H1 (cell line): ENCODE measurements around the gene BMERB1. TPM values are rescaled to one million over a fixed set of nuclear protein-coding genes. Genes with fewer than 3 reads are reported as not detected.

Experiments
- CTCF ChIA-PET: fragments of 300-600 bp; sonication (Branson Sonifier 250); formaldehyde crosslinking; loops from one replicate; lab custom pipeline; 2021; ENCODE audit not compliant: partially characterized antibody; lab: Charles Lee
- POLR2A ChIA-PET: fragments of 300-600 bp; sonication (Branson Sonifier 250); formaldehyde crosslinking; loops from one replicate; lab custom pipeline; 2021; ENCODE audit warnings: inconsistent platforms; ENCODE audit not compliant: partially characterized antibody; lab: Charles Lee
- DNase-seq, 2 experiments: peaks; one replicate each; pipeline versions ENCODE4 v3.0.0 to v3.0.0-alpha.2; 2010 to 2022; ENCODE audit warnings: low spot score in 2 of 2, low read depth in 1 of 2, mixed read lengths in 1 of 2
- FAIRE-seq: peaks from 2 replicates; lab custom pipeline; 2011; peaks lifted over from hg19 to GRCh38; lab: Jason Lieb, UNC
- H2AFZ ChIP-seq: 2 replicates; pipeline ENCODE4 v1.8.1; 2012; ENCODE audit warnings: low read length, inconsistent platforms
- H2AK5ac ChIP-seq: 2 replicates; pipeline ENCODE4 v1.6.1; 2013; ENCODE audit warnings: low read depth, low read length
- H2BK120ac ChIP-seq: replicated peaks from 2 replicates; pipeline ENCODE3; 2013; ENCODE audit warnings: low read depth, low read length, inconsistent platforms
- H2BK12ac ChIP-seq: 2 replicates; pipeline ENCODE4 v1.6.1; 2013; ENCODE audit warnings: low read depth, low read length
- H2BK15ac ChIP-seq: 2 replicates; pipeline ENCODE4 v1.6.1; 2013; ENCODE audit warnings: low read length
- H2BK20ac ChIP-seq: 2 replicates; pipeline ENCODE4 v1.6.1; 2013; ENCODE audit warnings: low read length
- H2BK5ac ChIP-seq: 2 replicates; pipeline ENCODE4 v1.6.1; 2013; ENCODE audit warnings: low read depth, low read length
- H3K14ac ChIP-seq: 2 replicates; pipeline ENCODE4 v1.6.1; 2013; ENCODE audit warnings: inconsistent platforms; ENCODE audit not compliant: insufficient read length
- H3K18ac ChIP-seq: 2 replicates; pipeline ENCODE4 v1.6.1; 2013; ENCODE audit warnings: low read length; ENCODE audit errors: extremely low read depth
- H3K23ac ChIP-seq: 2 replicates; pipeline ENCODE4 v1.6.1; 2013; ENCODE audit warnings: inconsistent platforms; ENCODE audit not compliant: insufficient read length
- H3K23me2 ChIP-seq: 2 replicates; pipeline ENCODE4 v1.6.1; 2013; ENCODE audit warnings: low read depth, low read length
- H3K27ac ChIP-seq: 2 replicates; pipeline ENCODE4 v1.6.1; 2011; ENCODE audit warnings: low read depth, low read length, inconsistent platforms
- H3K27me3 ChIP-seq, 4 experiments: replicated peaks in 1 of 4; 1 replicate in 1 of 4; 2 replicates in 3 of 4; pipeline versions ENCODE4 v1.6.1 to v1.8.1; 2011 to 2013; ENCODE audit warnings: low read length in 3 of 4, mild to moderate bottlenecking in 3 of 4, inconsistent platforms in 2 of 4, mixed read lengths in 2 of 4, moderate library complexity in 1 of 4; ENCODE audit not compliant: control insufficient read depth in 3 of 4, insufficient read depth in 3 of 4; ENCODE audit errors: extremely low read depth in 1 of 4
- H3K36me3 ChIP-seq, 4 experiments: 2 replicates each; pipeline versions ENCODE4 v1.6.1 to v1.8.1; 2011 to 2013; ENCODE audit warnings: mild to moderate bottlenecking in 4 of 4, low read length in 3 of 4, moderate library complexity in 2 of 4, control low read depth in 1 of 4, inconsistent platforms in 1 of 4; ENCODE audit not compliant: insufficient read depth in 4 of 4, control insufficient read depth in 2 of 4
- H3K4ac ChIP-seq: replicated peaks from 2 replicates; pipeline ENCODE3; 2013; ENCODE audit warnings: low read length, low read depth, mixed read lengths, inconsistent platforms; ENCODE audit not compliant: insufficient read length
- H3K4me1 ChIP-seq, 4 experiments: replicated peaks in 1 of 4; 1 replicate in 1 of 4; 2 replicates in 3 of 4; pipeline versions ENCODE4 v1.6.1 to v1.8.1; 2011 to 2013; ENCODE audit warnings: low read length in 3 of 4, inconsistent platforms in 2 of 4, mixed read lengths in 1 of 4; ENCODE audit not compliant: insufficient read depth in 4 of 4, control insufficient read depth in 3 of 4
- H3K4me2 ChIP-seq, 2 experiments: 2 replicates each; pipeline versions ENCODE4 v1.6.1 to v1.8.1; 2011 to 2013; ENCODE audit warnings: low read depth in 2 of 2, low read length in 2 of 2, control low read depth in 1 of 2, inconsistent platforms in 1 of 2, mild to moderate bottlenecking in 1 of 2; ENCODE audit not compliant: insufficient read depth in 1 of 2
- H3K4me3 ChIP-seq, 4 experiments: fragments of 200-600, 300-600 bp in 1 of 4; sonication (generic), shearing (Covaris generic), sonication (Bioruptor Twin) in 1 of 4; 2 replicates each; pipeline versions ENCODE4 v1.5.1 to v1.8.1; 2011 to 2016; ENCODE audit warnings: low read length in 4 of 4, low read depth in 3 of 4, control low read depth in 2 of 4, inconsistent platforms in 2 of 4, mild to moderate bottlenecking in 2 of 4, mixed read lengths in 1 of 4, moderate library complexity in 1 of 4; ENCODE audit not compliant: insufficient read depth in 2 of 4; ENCODE audit errors: extremely low read depth in 1 of 4
- H3K56ac ChIP-seq: replicated peaks from 2 replicates; pipeline ENCODE3; 2013; ENCODE audit warnings: low read depth, mild to moderate bottlenecking, mixed read lengths, low read length, inconsistent platforms; ENCODE audit not compliant: insufficient read length
- H3K79me1 ChIP-seq: 2 replicates; pipeline ENCODE4 v1.6.1; 2013; ENCODE audit warnings: low read depth, low read length, control low read depth
- H3K79me2 ChIP-seq, 2 experiments: 2 replicates each; pipeline versions ENCODE4 v1.6.1 to v1.8.1; 2012 to 2013; ENCODE audit warnings: low read length in 2 of 2, mild to moderate bottlenecking in 2 of 2, inconsistent platforms in 1 of 2; ENCODE audit not compliant: insufficient read depth in 2 of 2, control insufficient read depth in 1 of 2
- H3K9ac ChIP-seq, 4 experiments: replicated peaks in 1 of 4; 1 replicate in 1 of 4; 2 replicates in 3 of 4; pipeline versions ENCODE4 v1.6.1 to v1.8.1; 2011 to 2013; ENCODE audit warnings: low read depth in 3 of 4, low read length in 3 of 4, control low read depth in 2 of 4, mild to moderate bottlenecking in 2 of 4, moderate library complexity in 2 of 4, inconsistent platforms in 1 of 4; ENCODE audit errors: extremely low read depth in 1 of 4
- H3K9me3 ChIP-seq, 2 experiments: 2 replicates each; pipeline versions ENCODE4 v1.6.1 to v1.8.1; 2012 to 2013; ENCODE audit warnings: mild to moderate bottlenecking in 2 of 2, moderate library complexity in 2 of 2, control low read depth in 1 of 2, inconsistent platforms in 1 of 2, low read depth in 1 of 2, low read length in 1 of 2, mixed read lengths in 1 of 2; ENCODE audit not compliant: insufficient read depth in 2 of 2
- H4K20me1 ChIP-seq, 2 experiments: replicated peaks in 1 of 2; 2 replicates each; pipeline versions ENCODE3 to v1.8.1; 2011 to 2013; ENCODE audit warnings: inconsistent platforms in 2 of 2, low read length in 2 of 2, mild to moderate bottlenecking in 1 of 2; ENCODE audit not compliant: insufficient read depth in 2 of 2, control insufficient read depth in 1 of 2
- H4K5ac ChIP-seq: 2 replicates; pipeline ENCODE4 v1.6.1; 2013; ENCODE audit warnings: low read length, low read depth, mixed read lengths, inconsistent platforms; ENCODE audit not compliant: insufficient read length
- H4K8ac ChIP-seq: 2 replicates; pipeline ENCODE4 v1.8.0; 2013; ENCODE audit warnings: mild to moderate bottlenecking, moderate library complexity, low read length, inconsistent platforms; ENCODE audit not compliant: insufficient read depth; ENCODE audit errors: extremely low read depth
- H4K91ac ChIP-seq: replicated peaks from 2 replicates; pipeline ENCODE3; 2013; ENCODE audit warnings: low read length, mixed read lengths, inconsistent platforms; ENCODE audit not compliant: insufficient read length
- BACH1 ChIP-seq: IDR thresholded peaks from 2 replicates; pipeline ENCODE4 v1.6.1; 2012; ENCODE audit warnings: low read length, improper control_type of control experiment
- BRCA1 ChIP-seq: IDR thresholded peaks from 2 replicates; pipeline ENCODE4 v1.6.1; 2012; ENCODE audit warnings: low read depth, low read length, improper control_type of control experiment
- FOSL1 ChIP-seq: IDR thresholded peaks from 2 replicates; pipeline ENCODE4 v1.6.1; 2011; ENCODE audit warnings: mild to moderate bottlenecking, low read depth, low read length, moderate library complexity; ENCODE audit not compliant: insufficient read depth
- GABPA ChIP-seq: IDR thresholded peaks from 2 replicates; pipeline ENCODE4 v1.6.1; 2011; ENCODE audit warnings: mild to moderate bottlenecking, low read length, moderate library complexity, borderline replicate concordance; ENCODE audit not compliant: insufficient read depth
- HDAC2 ChIP-seq, 2 experiments: fragments of 300-600 bp in 1 of 2; sonication (generic) in 1 of 2; IDR thresholded peaks; 2 replicates each; pipeline ENCODE4 v1.6.1; 2011 to 2012; ENCODE audit warnings: low read depth in 2 of 2, low read length in 2 of 2, mild to moderate bottlenecking in 2 of 2, moderate library complexity in 2 of 2, borderline replicate concordance in 1 of 2, inconsistent platforms in 1 of 2
- HDAC6 ChIP-seq: IDR thresholded peaks from one replicate; pipeline ENCODE4 v1.7.1; 2012; ENCODE audit warnings: low read depth, mild to moderate bottlenecking, inconsistent platforms, low read length, moderate library complexity
- KDM1A ChIP-seq: fragments of 200-600, 300-600 bp; sonication (generic); IDR thresholded peaks from 2 replicates; pipeline ENCODE4 v1.7.1; 2016; ENCODE audit warnings: mild to moderate bottlenecking, low read length, borderline replicate concordance
- RNF2 ChIP-seq: fragments of 200-900, 300-1000 bp; sonication (generic); IDR thresholded peaks from 2 replicates; pipeline ENCODE4 v1.7.1; 2016; ENCODE audit warnings: borderline replicate concordance, low read depth, mild to moderate bottlenecking, antibody characterized with exemption, low read length; ENCODE audit not compliant: poor library complexity, severe bottlenecking; ENCODE audit errors: missing control alignments
- SP1 ChIP-seq: IDR thresholded peaks from 2 replicates; pipeline ENCODE4 v1.6.1; 2011; ENCODE audit warnings: low read depth, low read length
- TAF1 ChIP-seq: IDR thresholded peaks from 2 replicates; pipeline ENCODE4 v1.6.1; 2011; ENCODE audit warnings: mild to moderate bottlenecking, low read depth, low read length
- TBP ChIP-seq: IDR thresholded peaks from 2 replicates; pipeline ENCODE4 v1.6.1; 2011; ENCODE audit warnings: low read depth, low read length, improper control_type of control experiment
- YY1 ChIP-seq: IDR thresholded peaks from 2 replicates; pipeline ENCODE4 v1.6.1; 2011; ENCODE audit warnings: low read depth, mild to moderate bottlenecking, low read length
- ZNF274 ChIP-seq: IDR thresholded peaks from 2 replicates; pipeline ENCODE4 v1.7.0; 2012; ENCODE audit warnings: low read length, borderline replicate concordance; ENCODE audit errors: extremely low read depth
- WGBS, 2 experiments: shearing (Covaris generic) in 1 of 2; methylation state at CpG; one replicate each; pipeline versions ENCODE4 v1.1.6 to v1.1.7; 2013 to 2015; ENCODE audit warnings: low lambda C conversion rate in 2 of 2, mixed read lengths in 2 of 2, inconsistent platforms in 1 of 2, low coverage in 1 of 2, missing lambda C conversion rate in 1 of 2; ENCODE audit not compliant: insufficient replicate concordance in 2 of 2, insufficient coverage in 1 of 2, insufficient read length in 1 of 2; ENCODE audit errors: extremely low coverage in 1 of 2, missing lambda C conversion rate in 1 of 2; 5-methylcytosine and 5-hydroxymethylcytosine counted together
- polyA plus RNA-seq, 7 experiments: library from polyadenylated mRNA; depleted of rRNA in 3 of 7; stranded (reverse) in 5 of 7; unstranded in 2 of 7; fragments of >200 nt in 5 of 7; fragments of 200-250 nt in 2 of 7; gene quantifications; 1 replicate in 5 of 7; 2 replicates in 1 of 7; 4 replicates in 1 of 7; pipeline versions ENCODE4 v1.2.1 to v1.2.3, GENCODE V29; 2011 to 2013; ENCODE audit warnings: missing spikeins in 2 of 7, mixed read lengths in 2 of 7
- total RNA-seq: library from RNA; stranded (reverse); fragmentation: NEBNext Ultra II Directional; extraction: Animal tissue kit (Norgen Biotek cat#: 25700); gene quantifications from 2 replicates; pipeline ENCODE4 v1.2.1, GENCODE V29; 2021

Gene BMERB1
- total and polyA plus RNA-seq, 2 of the 8 experiments (the other 6 are each of a cell fraction or from before 2014, with no cell fraction given), result 23.5 to 27.1 TPM

- Histone ChIP-seq H3K4me3 (no peak overlapping the region), H3K4me1 (peaks cover 0 to 5% (median 4%) of the 10 kb centered on the region in 4 experiments; a peak in 3 of 7 replicates), H2BK20ac (no peak overlapping the region), H2BK12ac (no peak overlapping the region), H3K9ac (no peak overlapping the region), H3K79me1 (no peaks in the 10 kb centered on the region), H3K36me3 (no peaks in the 10 kb centered on the region), H4K8ac (no peak overlapping the region), H2BK15ac (no peak overlapping the region), H3K18ac (no peak overlapping the region), H3K79me2 (no peaks in the 10 kb centered on the region), H3K27me3 (no peaks in the 10 kb centered on the region), H3K4me2 (no peak overlapping the region), H2BK120ac (no peak overlapping the region), H2BK5ac (no peak overlapping the region), H3K27ac (no peak overlapping the region), H2AK5ac (no peak overlapping the region), H3K14ac (no peak overlapping the region), H4K20me1 (no peaks in the 10 kb centered on the region), H3K23me2 (no peaks in the 10 kb centered on the region), H2AFZ (no peak overlapping the region), H3K4ac (no peak overlapping the region), H3K56ac (no peak overlapping the region), H4K91ac (no peak overlapping the region), H3K9me3 (no peaks in the 10 kb centered on the region), H4K5ac (no peak overlapping the region), H3K23ac (no peak overlapping the region)
- ChIA-PET POLR2A (no interaction called here), CTCF (interaction anchor here (1.4 to 4.3 kb wide), 4 partner anchors 12 to 589 kb away, joined by 4 to 42 read pairs (median 18); no protein-coding TSS in a partner anchor)
- FAIRE-seq (no peak), DNase-seq (no peak)
- TF ChIP-seq HDAC2 (IDR thresholded peaks at IDR 0.05; ENCODE audit: borderline replicate concordance in 1 of 2, low read depth in 2 of 2, low read length in 2 of 2) (no peak), HDAC6 (no peak), RNF2 (no peak), ZNF274 (no peak), TBP (no peak), KDM1A (no peak), GABPA (no peak), SP1 (no peak), YY1 (no peak), BRCA1 (no peak), FOSL1 (no peak), BACH1 (no peak), TAF1 (no peak)
- 86% methylated on average over 6 of the region's 6 CpGs; no CpG with 5 or more reads in 1 of the 2 experiments for WGBS, 2 experiments
These were observed 118.1 kb downstream of the BMERB1 start for GRCh38 chr16:15552507-15552906.
